NCI-H187 (cell line): ENCODE data around the gene MICALL2.

Experiments
- DNase-seq, 2 experiments: peaks; one replicate each; lab custom pipeline; 2025; lab: John Stamatoyannopoulos, UW

Gene MICALL2

GRCh38 chr7:1468203-1468602, 8.9 kb upstream of the MICALL2 start:
- no peak for DNase-seq

- no peak for DNase-seq
Observed at GRCh38 chr7:1466524-1467271, 7.4 kb upstream of the MICALL2 start.

- DNase-seq: no peak
Observed at GRCh38 chr7:1464694-1465093, 5.4 kb upstream of the MICALL2 start.

- no peak for DNase-seq
Observed at GRCh38 chr7:1463676-1464223, 4.5 kb upstream of the MICALL2 start.

- no peak for DNase-seq
Observed at GRCh38 chr7:1461646-1462375, 2.5 kb upstream of the MICALL2 start.

GRCh38 chr7:1460821-1461645, 1.8 kb upstream of the MICALL2 start:
- DNase-seq: no peak

GRCh38 chr7:1459920-1460820, 900 bp upstream of the MICALL2 start:
- DNase-seq: no peak

GRCh38 chr7:1459512-1459892, 232 bp upstream of the MICALL2 start:
- peak; percentile 92 to 99 for DNase-seq

GRCh38 chr7:1457949-1458682, 1.2 kb downstream of the MICALL2 start:
- no peak for DNase-seq

GRCh38 chr7:1457059-1457948, 2.0 kb downstream of the MICALL2 start:
- DNase-seq: no peak

GRCh38 chr7:1455955-1456354, 3.3 kb downstream of the MICALL2 start:
- no peak for DNase-seq

GRCh38 chr7:1455241-1455939, 3.9 kb downstream of the MICALL2 start:
- DNase-seq: no peak

- DNase-seq: no peak
Observed at GRCh38 chr7:1454542-1454941, 4.7 kb downstream of the MICALL2 start.

GRCh38 chr7:1452205-1452604, 7.1 kb downstream of the MICALL2 start:
- no peak for DNase-seq

- no peak for DNase-seq
Observed at GRCh38 chr7:1450987-1451386, 8.3 kb downstream of the MICALL2 start.

- DNase-seq: no peak
Observed at GRCh38 chr7:1450431-1450830, 8.8 kb downstream of the MICALL2 start.

GRCh38 chr7:1449951-1450350, 9.3 kb downstream of the MICALL2 start:
- DNase-seq: no peak

- no peak for DNase-seq
Observed at GRCh38 chr7:1449501-1449900, 9.8 kb downstream of the MICALL2 start.

GRCh38 chr7:1448958-1449357, 10.3 kb downstream of the MICALL2 start:
- no peak for DNase-seq
